ENCODE results near the gene SLC8A2. TPM values are rescaled to one million over a fixed set of nuclear protein-coding genes. Genes with fewer than 3 reads are reported as not detected.

SLC8A2 gene
- total RNA-seq, 5 donors from 2014 or later (not counting 1 experiment from before 2014, with no cell fraction given): not detected

DNA sequence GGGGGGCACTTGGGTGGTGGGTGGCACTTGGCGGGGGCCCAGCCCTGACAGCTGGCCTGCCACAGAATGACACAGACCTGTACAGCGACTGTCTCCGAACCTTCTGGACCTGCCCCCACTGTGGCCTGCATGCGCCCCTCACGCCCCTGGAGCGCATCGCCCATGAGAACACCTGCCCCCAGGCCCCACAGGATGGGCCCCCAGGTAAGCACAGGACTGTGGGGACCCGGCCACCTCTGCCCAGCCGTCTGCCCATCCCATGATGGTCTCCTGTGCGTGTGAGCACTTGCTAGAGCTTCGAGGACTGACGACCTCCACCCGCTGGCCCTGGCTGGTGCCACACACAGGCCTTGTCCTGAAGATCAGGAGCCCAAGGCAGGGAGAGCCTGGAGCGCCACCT lies 90.6 kb downstream of the SLC8A2 start:
- Histone ChIP-seq H3K36me3 (ENCODE audit: control insufficient read depth in 2 of 2, extremely low read depth in 1 of 2, insufficient read depth in 1 of 2, low read length in 1 of 2) (peaks cover 29 to 47% of the 10 kb centered on the region in 2 donors), H3K4me1 (ENCODE audit: control insufficient read depth in 1 of 2, extremely low read depth in 1 of 2, insufficient read depth in 2 of 2, low read length in 2 of 2) (peaks cover 0 to 29% of the 10 kb centered on the region in 2 experiments), H3K27me3 (replicated peaks in 1 of 2; ENCODE audit: control insufficient read depth in 2 of 2, extremely low read depth in 1 of 2, insufficient read depth in 2 of 2, low read length in 1 of 2) (no peaks in the 10 kb centered on the region), H3K9me3 (no peaks in the 10 kb centered on the region), H3K4me3 (ENCODE audit: control insufficient read depth in 1 of 2, extremely low read depth in 1 of 2, low read length in 1 of 2) (no peak overlapping the region), H3K27ac (ENCODE audit: low read length) (peak overlapping the region; percentile 54)
- Mint-ChIP-seq H3K36me3 (peaks cover 18% of the 10 kb centered on the region), H3K4me1 (peaks cover 14 to 21% (median 18%) of the 10 kb centered on the region in 3 donors), H3K4me3 (no peak overlapping the region), H3K27me3 (no peaks in the 10 kb centered on the region), H3K27ac (peak overlapping the region in 1 of 2 donors; percentile 83), H3K9me3 (no peaks in the 10 kb centered on the region)
- ATAC-seq (replicated peaks in 1 of 4) (no peak), DNase-seq (no peak)
- CTCF ChIA-PET: interaction anchor here in 1 of 2 donors (1.1 kb wide), 1 partner anchor 32 kb away, joined by 3 read pairs; the partner anchor contains the start of gene DHX34
- WGBS (ENCODE audit: insufficient coverage): 96% methylated on average over 14 of the region's 14 CpGs
- POLR2A ChIA-PET: no interaction called here

GRCh38 chr19:47380559-47380958 lies 91.1 kb downstream of the SLC8A2 start:
- Histone ChIP-seq H3K27me3 (replicated peaks in 1 of 2; ENCODE audit: control insufficient read depth in 2 of 2, extremely low read depth in 1 of 2, insufficient read depth in 2 of 2, low read length in 1 of 2) (no peaks in the 10 kb centered on the region), H3K4me3 (ENCODE audit: control insufficient read depth in 1 of 2, extremely low read depth in 1 of 2, low read length in 1 of 2) (no peak overlapping the region), H3K4me1 (ENCODE audit: control insufficient read depth in 1 of 2, extremely low read depth in 1 of 2, insufficient read depth in 2 of 2, low read length in 2 of 2) (peaks cover 0 to 29% of the 10 kb centered on the region in 2 experiments), H3K9me3 (no peaks in the 10 kb centered on the region), H3K27ac (ENCODE audit: low read length) (no peak overlapping the region), H3K36me3 (ENCODE audit: control insufficient read depth in 2 of 2, extremely low read depth in 1 of 2, insufficient read depth in 1 of 2, low read length in 1 of 2) (peaks cover 35 to 53% of the 10 kb centered on the region in 2 donors)
- Mint-ChIP-seq H3K36me3 (peaks cover 20% of the 10 kb centered on the region), H3K27ac (no peak overlapping the region), H3K9me3 (no peaks in the 10 kb centered on the region), H3K27me3 (no peaks in the 10 kb centered on the region), H3K4me3 (no peak overlapping the region), H3K4me1 (peaks cover 14 to 21% (median 18%) of the 10 kb centered on the region in 3 donors)
- ChIA-PET POLR2A (no interaction called here), CTCF (no interaction called here)
- ATAC-seq (replicated peaks in 1 of 4) (no peak), DNase-seq (no peak)
- 100% methylated on average over 5 of the region's 6 CpGs for WGBS (ENCODE audit: insufficient coverage)

DNA sequence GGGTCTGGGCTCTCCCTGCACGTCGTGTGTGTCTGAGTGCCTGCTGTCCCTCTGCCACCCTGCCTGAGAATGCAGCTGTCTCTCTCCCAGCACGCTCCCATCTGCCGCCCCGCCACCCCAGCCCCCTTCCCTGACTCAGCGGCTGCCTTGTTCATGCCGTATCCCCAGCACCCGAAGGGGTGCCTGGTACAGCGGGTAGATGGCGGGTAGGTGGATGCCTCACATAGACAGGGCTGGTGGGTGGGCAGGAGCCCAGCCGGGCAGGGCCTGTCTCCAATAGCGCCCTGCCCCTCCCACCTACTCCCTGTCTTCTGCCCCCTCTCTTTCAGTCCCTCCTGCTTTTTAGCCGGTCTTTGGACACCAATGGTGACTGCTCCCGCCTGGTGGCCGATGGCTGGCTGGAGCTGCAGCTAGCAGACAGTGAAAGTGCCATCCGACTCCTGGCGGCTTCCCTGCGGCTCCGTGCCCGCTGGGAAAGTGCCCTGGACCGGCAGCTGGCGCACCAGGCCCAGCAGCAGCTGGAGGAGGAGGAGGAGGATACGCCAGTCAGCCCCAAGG lies 92.2 kb downstream of the SLC8A2 start:
- H3K4me3 Mint-ChIP-seq: no peak overlapping the region
- H3K27me3 Mint-ChIP-seq: no peaks in the 10 kb centered on the region
- Histone ChIP-seq H3K27ac (ENCODE audit: low read length) (no peak overlapping the region), H3K4me3 (ENCODE audit: control insufficient read depth in 1 of 2, extremely low read depth in 1 of 2, low read length in 1 of 2) (no peak overlapping the region), H3K4me1 (ENCODE audit: control insufficient read depth in 1 of 2, extremely low read depth in 1 of 2, insufficient read depth in 2 of 2, low read length in 2 of 2) (peaks cover 0 to 29% of the 10 kb centered on the region in 2 experiments), H3K27me3 (replicated peaks in 1 of 2; ENCODE audit: control insufficient read depth in 2 of 2, extremely low read depth in 1 of 2, insufficient read depth in 2 of 2, low read length in 1 of 2) (no peaks in the 10 kb centered on the region), H3K36me3 (ENCODE audit: control insufficient read depth in 2 of 2, extremely low read depth in 1 of 2, insufficient read depth in 1 of 2, low read length in 1 of 2) (peaks cover 44 to 62% of the 10 kb centered on the region in 2 donors), H3K9me3 (no peaks in the 10 kb centered on the region)
- H3K36me3 Mint-ChIP-seq: peaks cover 23% of the 10 kb centered on the region
- ATAC-seq (replicated peaks in 1 of 4) (no peak), DNase-seq (no peak)
- H3K27ac Mint-ChIP-seq: no peak overlapping the region
- ChIA-PET POLR2A (no interaction called here), CTCF (no interaction called here)
- WGBS (ENCODE audit: insufficient coverage): 96% methylated on average over 16 of the region's 23 CpGs
- H3K9me3 Mint-ChIP-seq: no peaks in the 10 kb centered on the region
- H3K4me1 Mint-ChIP-seq: peaks cover 14 to 21% (median 18%) of the 10 kb centered on the region in 3 donors

DNA sequence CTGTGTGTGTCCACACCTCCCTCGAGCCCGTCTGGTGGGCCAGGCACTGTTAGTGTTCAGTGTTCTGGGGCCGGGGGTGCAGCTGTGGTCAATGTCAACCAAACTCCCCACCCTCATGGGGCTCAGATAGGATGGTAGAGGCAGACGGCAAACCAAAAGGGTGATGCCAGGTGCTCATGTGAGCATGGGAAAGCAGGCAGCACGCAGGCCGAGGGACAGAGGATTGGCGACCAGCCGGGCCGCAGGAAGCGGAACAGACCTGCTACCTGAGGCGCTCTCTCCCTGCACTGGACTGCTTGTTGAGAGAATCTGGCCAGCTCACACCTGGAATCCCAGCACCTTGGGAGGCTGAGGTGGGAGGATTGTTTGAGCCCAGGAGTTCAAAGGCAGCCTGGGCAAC lies 93.4 kb downstream of the SLC8A2 start:
- POLR2A ChIA-PET: no interaction called here
- no peaks in the 10 kb centered on the region for H3K27me3 ChIP-seq (replicated peaks in 1 of 2; ENCODE audit: control insufficient read depth in 2 of 2, extremely low read depth in 1 of 2, insufficient read depth in 2 of 2, low read length in 1 of 2)
- H3K27ac ChIP-seq (ENCODE audit: low read length): no peak overlapping the region
- Mint-ChIP-seq H3K27ac (no peak overlapping the region), H3K4me1 (peaks cover 14 to 16% (median 15%) of the 10 kb centered on the region in 3 donors), H3K9me3 (no peaks in the 10 kb centered on the region), H3K27me3 (no peaks in the 10 kb centered on the region), H3K4me3 (no peak overlapping the region), H3K36me3 (peaks cover 25% of the 10 kb centered on the region)
- peaks cover 45 to 74% of the 10 kb centered on the region in 2 donors for H3K36me3 ChIP-seq (ENCODE audit: control insufficient read depth in 2 of 2, extremely low read depth in 1 of 2, insufficient read depth in 1 of 2, low read length in 1 of 2)
- DNase-seq (no peak), ATAC-seq (replicated peaks in 1 of 4) (no peak)
- no peaks in the 10 kb centered on the region for H3K9me3 ChIP-seq
- CTCF ChIA-PET: interaction anchor here in 1 of 2 donors (1.0 kb wide), 1 partner anchor 10 kb away, joined by 3 read pairs; no protein-coding TSS in a partner anchor
- peaks cover 0 to 29% of the 10 kb centered on the region in 2 experiments for H3K4me1 ChIP-seq (ENCODE audit: control insufficient read depth in 1 of 2, extremely low read depth in 1 of 2, insufficient read depth in 2 of 2, low read length in 2 of 2)
- no peak overlapping the region for H3K4me3 ChIP-seq (ENCODE audit: control insufficient read depth in 1 of 2, extremely low read depth in 1 of 2, low read length in 1 of 2)
- WGBS (ENCODE audit: insufficient coverage): 92% methylated on average over 8 of the region's 11 CpGs

Other genes with a start within 250 kb of the SLC8A2 start
- 10 to 100 TPM; 20.0 to 48.6 (median 39.2) TPM for gene BBC3, start 240.7 kb downstream of the SLC8A2 start, total RNA-seq
- gene CCDC9, start 215.4 kb downstream of the SLC8A2 start, total RNA-seq: 10 to 100 TPM; 40.4 to 57.2 (median 49.7) TPM
- gene INAFM1, start 197.0 kb downstream of the SLC8A2 start, total RNA-seq: 10 to 100 TPM; 11.3 to 19.2 (median 15.6) TPM
- 1 to 10 TPM; 1.8 to 2.4 (median 2.2) TPM for gene C5AR1, start 162.0 kb downstream of the SLC8A2 start, total RNA-seq
- 1 to 10 TPM in 2 of 5 donors, under 1 TPM in 3; 0.40 to 1.5 (median 0.79) TPM for gene C5AR2, start 139.7 kb downstream of the SLC8A2 start, total RNA-seq
- gene DHX34, start 122.6 kb downstream of the SLC8A2 start, total RNA-seq: 10 to 100 TPM; 13.4 to 30.7 (median 28.8) TPM
- gene MEIS3, start 52.4 kb downstream of the SLC8A2 start, total RNA-seq: under 1 TPM in 3 of 5 donors, not detected in 2; 0.32 to 0.69 (median 0.54) TPM
- 1 to 10 TPM; 2.8 to 5.8 (median 5.4) TPM for gene KPTN, start 12.3 kb upstream of the SLC8A2 start, total RNA-seq
- gene NAPA, start 43.2 kb upstream of the SLC8A2 start, total RNA-seq: 100 to 1,000 TPM in 2 of 5 donors, 10 to 100 TPM in 3; 81.1 to 119 (median 86.7) TPM
- 1 to 10 TPM in 1 of 5 donors, under 1 TPM in 4; 0.58 to 1.1 (median 0.65) TPM for gene ZNF541, start 101.3 kb upstream of the SLC8A2 start, total RNA-seq
- 10 to 100 TPM; 31.9 to 39.3 (median 35.1) TPM for gene BICRA, start 137.2 kb upstream of the SLC8A2 start, total RNA-seq
- gene EHD2, start 241.5 kb upstream of the SLC8A2 start, total RNA-seq: under 1 TPM; 0.28 to 0.70 (median 0.47) TPM